Transverse colon (tissue), 1 donor: ENCODE data around the gene PRSS53.

ENCODE experiments used
- EP300 ChIP-seq: sonication (generic); formaldehyde crosslinking; IDR thresholded peaks from one replicate; pipeline ENCODE4 v1.6.1; 2017; ENCODE audit warnings: antibody characterized with exemption, low read depth
- POLR2A ChIP-seq: fragments of 450-650 bp; IDR thresholded peaks from one replicate; pipeline ENCODE4 v1.6.1; 2016; ENCODE audit warnings: antibody characterized with exemption, mild to moderate bottlenecking, moderate library complexity

GRCh38 chr16:31087971-31088370 lies 772 bp downstream of the PRSS53 start:
- TF ChIP-seq POLR2A (no peak), EP300 (no peak)
